Mucosa of descending colon (tissue), 3 donors: ENCODE results near the gene ABLIM2. TPM values are rescaled to one million over a fixed set of nuclear protein-coding genes. Genes with fewer than 3 reads are reported as not detected.
A peak's percentile ranks its signal among the peaks of the same experiment; 100 is the strongest.

Experiments used
- ATAC-seq: fragments of 200-7000 bp; cut with Tn5 transposase; one replicate; pipeline ENCODE4 v1.9.1; 2020; ENCODE audit warnings: mild to moderate bottlenecking, moderate library complexity
- DNase-seq, 3 donors: peaks; one replicate each; pipeline ENCODE4 v3.0.0-alpha.2; 2020
- H3K36me3 ChIP-seq: fragments of 200-600 bp; one replicate; pipeline ENCODE4 v1.8.0; 2021; ENCODE audit warnings: low read depth, mild to moderate bottlenecking
- H3K4me1 ChIP-seq: fragments of 200-600 bp; one replicate; pipeline ENCODE4 v1.8.0; 2021; ENCODE audit warnings: low read depth, mild to moderate bottlenecking
- H3K4me3 ChIP-seq: fragments of 200-600 bp; one replicate; pipeline ENCODE4 v1.8.0; 2021; ENCODE audit warnings: mild to moderate bottlenecking
- H3K9me3 ChIP-seq: fragments of 200-600 bp; one replicate; pipeline ENCODE4 v1.8.0; 2021; ENCODE audit warnings: mild to moderate bottlenecking
- intact Hi-C, 2 donors: fragments of 100-400 bp; cut with DNase I in 1 of 2; cut with micrococcal nuclease in 1 of 2; formaldehyde crosslinking; loops; one replicate each; pipeline versions ENCODE4 v1.11.0 to v1.11.1; 2022; cut with DNase I, micrococcal nuclease
- total RNA-seq, 3 donors: library from RNA; stranded (reverse); fragmentation: NEBNext Ultra II Directional in 2 of 3; extraction: Animal tissue kit (Norgen Biotek cat#: 25700) in 2 of 3; gene quantifications; one replicate each; pipeline versions ENCODE4 v1.2.1 to v1.2.4, GENCODE V29; 2021 to 2023
- TF ChIP-seq, protein P1 (sequence below): fragments of 200-600 bp; IDR thresholded peaks from one replicate; pipeline ENCODE4 v1.8.0; 2022; ENCODE audit warnings: antibody characterized with exemption, mild to moderate bottlenecking
- donor health status: DM: no; HTN: no; CAD: no; lungs with moderate emphysema.
- donor health status: DM: no; HTN: no; CAD: no.
- donor health status: DM: no; HTN: yes; CAD: no.

Gene ABLIM2
- total RNA-seq, 3 donors from 2014 or later = 15.0 to 15.8 (median 15.5) TPM

DNA sequence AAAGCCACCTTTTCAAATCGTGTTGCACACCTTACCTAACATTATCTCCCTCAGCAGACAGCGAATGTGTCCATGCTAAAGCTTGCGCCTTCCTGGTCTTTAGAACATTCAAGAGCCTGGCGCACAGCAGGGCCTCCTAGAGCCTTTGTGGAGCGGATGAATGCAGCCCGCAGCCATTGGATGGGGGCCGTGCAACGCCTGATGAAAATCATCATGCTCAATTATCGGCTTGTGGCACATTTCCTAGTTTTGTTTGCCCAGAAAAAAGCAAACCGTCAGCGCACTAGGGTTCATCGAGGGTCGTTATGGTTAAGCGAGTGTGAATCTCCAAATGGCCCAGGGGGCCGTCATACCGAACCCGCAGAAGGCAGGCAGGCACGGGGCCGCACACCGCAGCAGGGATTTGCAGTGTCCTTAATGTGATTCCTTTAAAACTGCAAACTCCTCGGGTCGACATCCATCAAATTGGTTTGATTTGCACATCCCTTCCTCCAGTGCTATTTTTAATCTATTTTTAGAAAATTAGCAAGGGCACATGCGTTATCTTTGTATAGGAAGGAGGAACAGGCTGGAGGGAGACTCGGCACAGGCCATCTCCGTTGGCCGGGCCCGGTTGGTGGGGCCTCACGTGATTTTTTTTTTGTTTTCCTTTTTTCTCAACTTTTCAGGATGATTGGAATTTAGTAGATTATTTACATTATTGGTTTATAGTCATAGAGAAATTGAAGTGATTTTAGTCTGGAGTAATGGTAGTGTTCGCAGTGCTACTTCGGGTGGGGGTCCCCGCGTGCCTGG lies 53.1 kb downstream of the ABLIM2 start:
- Histone ChIP-seq H3K4me1 (peaks cover 10% of the 10 kb centered on the region), H3K9me3 (no peaks in the 10 kb centered on the region), H3K4me3 (no peak overlapping the region), H3K36me3 (no peaks in the 10 kb centered on the region)
- no peak for DNase-seq
- no peak for ATAC-seq
- intact Hi-C loops = no loop called here
- TF ChIP-seq, protein P1, sequence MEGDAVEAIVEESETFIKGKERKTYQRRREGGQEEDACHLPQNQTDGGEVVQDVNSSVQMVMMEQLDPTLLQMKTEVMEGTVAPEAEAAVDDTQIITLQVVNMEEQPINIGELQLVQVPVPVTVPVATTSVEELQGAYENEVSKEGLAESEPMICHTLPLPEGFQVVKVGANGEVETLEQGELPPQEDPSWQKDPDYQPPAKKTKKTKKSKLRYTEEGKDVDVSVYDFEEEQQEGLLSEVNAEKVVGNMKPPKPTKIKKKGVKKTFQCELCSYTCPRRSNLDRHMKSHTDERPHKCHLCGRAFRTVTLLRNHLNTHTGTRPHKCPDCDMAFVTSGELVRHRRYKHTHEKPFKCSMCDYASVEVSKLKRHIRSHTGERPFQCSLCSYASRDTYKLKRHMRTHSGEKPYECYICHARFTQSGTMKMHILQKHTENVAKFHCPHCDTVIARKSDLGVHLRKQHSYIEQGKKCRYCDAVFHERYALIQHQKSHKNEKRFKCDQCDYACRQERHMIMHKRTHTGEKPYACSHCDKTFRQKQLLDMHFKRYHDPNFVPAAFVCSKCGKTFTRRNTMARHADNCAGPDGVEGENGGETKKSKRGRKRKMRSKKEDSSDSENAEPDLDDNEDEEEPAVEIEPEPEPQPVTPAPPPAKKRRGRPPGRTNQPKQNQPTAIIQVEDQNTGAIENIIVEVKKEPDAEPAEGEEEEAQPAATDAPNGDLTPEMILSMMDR = no peak

DNA sequence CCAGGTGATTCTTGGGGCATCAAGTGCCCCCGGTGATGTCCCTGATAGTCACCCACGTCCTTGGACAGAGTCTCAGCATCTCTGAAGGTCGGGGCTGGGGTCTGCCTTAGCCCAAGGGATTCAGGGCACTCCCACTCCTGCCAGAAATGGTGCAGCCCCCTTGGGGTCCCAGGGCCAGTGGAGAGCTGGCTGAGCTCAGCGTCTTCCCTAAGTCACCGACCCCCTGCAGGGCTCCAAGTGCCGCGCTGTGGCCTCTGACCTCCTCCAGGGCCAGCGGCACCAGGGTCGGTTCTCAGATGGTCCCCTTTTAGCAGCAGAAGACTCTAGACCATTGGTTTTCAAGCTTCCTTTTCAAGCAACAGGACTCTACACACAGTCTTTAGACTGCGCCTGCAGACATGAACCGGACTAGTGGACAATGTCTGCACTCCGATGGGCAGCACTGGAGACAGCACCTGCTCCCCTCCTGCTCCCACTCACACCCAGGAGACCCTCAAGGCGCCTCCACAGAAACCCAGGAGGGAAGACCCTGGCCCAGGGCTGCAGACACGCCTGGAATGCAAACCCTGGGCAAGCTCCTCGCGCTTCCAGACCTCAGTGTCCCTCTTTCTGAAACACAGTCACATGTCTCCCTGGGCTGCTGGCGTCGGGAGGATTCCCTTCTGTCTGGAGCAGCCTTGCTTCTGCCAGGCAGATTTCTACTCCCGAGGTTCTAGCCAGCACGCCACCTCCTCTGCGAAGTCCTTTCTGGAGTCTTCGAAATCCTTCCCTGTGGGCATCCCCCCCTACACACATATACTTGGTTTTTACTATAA lies 53.9 kb downstream of the ABLIM2 start:
- intact Hi-C loops = no loop called here
- H3K4me3 ChIP-seq = no peak overlapping the region
- no peaks in the 10 kb centered on the region for H3K9me3 ChIP-seq
- ATAC-seq (no peak), DNase-seq (peak in 1 of 3 donors; percentile 32)
- peaks cover 13% of the 10 kb centered on the region for H3K4me1 ChIP-seq
- H3K36me3 ChIP-seq = no peaks in the 10 kb centered on the region
- TF ChIP-seq, protein P1 = no peak

DNA sequence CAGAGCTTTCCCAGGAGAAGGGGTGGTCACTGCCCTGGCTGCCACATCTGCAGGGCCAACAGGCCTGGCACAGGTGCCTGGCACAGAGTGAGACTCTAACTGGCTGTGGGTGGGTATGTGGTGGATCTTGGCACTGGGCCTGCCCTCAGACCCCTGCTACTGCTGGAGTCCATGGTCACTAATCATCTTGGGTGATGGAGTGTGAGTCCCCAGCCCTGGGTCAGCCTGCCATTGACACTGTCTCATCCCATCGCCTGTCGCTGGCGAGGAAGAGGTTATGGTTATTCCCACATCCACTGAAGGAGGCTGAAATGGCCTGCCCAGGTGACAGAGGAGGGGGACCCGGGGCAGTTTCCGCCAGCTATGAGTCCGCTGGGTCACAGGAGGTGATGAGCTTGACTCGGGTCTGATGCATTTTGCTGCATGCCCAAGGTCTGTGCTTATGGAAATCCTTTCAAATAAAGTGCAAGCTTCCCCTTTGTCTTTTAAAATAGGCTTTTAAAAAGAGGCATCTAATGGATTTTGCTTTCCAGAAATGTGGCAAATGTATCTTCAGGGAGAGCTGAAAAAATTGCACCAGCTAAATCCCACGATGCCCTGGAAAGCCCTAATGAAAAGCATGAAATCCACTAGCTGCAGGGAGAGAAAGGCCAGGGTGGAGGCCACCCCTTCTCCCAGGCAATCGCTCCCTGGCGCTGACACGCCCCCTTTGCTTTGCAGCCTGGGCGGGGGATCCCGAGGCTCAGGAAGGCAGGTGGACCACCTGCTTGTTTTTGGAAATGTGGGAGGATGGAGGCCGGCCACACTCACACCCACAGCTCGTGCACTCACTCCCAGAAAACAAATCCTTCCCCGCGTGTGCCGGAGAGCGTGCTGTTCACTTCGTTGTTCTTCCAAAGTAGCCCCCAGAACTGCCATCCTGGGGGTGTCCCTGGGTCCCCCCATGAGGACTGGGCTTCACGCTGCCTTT lies 54.9 kb downstream of the ABLIM2 start:
- H3K4me3 ChIP-seq = no peak overlapping the region
- no peaks in the 10 kb centered on the region for H3K36me3 ChIP-seq
- TF ChIP-seq, protein P1 = no peak
- DNase-seq (peak in 1 of 3 donors; percentile 30), ATAC-seq (no peak)
- H3K4me1 ChIP-seq = peaks cover 13% of the 10 kb centered on the region
- no peaks in the 10 kb centered on the region for H3K9me3 ChIP-seq
- intact Hi-C loops = no loop called here

DNA sequence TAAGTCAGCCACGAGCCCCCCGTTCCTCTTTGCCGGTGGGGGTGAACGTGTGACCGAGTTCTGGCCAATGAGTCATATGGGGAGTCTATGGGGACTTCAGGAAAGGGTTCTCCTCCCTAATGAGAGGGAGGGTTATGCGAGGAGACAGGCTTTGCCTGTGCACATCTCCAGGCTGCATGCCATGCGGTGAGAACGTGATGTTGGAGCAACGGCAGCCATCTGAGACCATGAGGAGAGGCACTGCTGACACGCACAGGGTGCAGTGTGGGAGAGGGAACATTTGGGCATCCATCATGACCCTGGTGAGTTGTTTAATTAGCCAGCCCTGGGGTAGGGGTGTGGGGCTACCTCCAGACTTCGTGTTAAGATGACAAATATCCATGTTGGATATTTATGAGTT lies 55.8 kb downstream of the ABLIM2 start:
- H3K36me3 ChIP-seq = no peaks in the 10 kb centered on the region
- TF ChIP-seq, protein P1 = no peak
- no peak overlapping the region for H3K4me3 ChIP-seq
- intact Hi-C loops = no loop called here
- peak in 1 of 3 donors; percentile 26 for DNase-seq
- H3K9me3 ChIP-seq = no peaks in the 10 kb centered on the region
- ATAC-seq = no peak
- peaks cover 13% of the 10 kb centered on the region for H3K4me1 ChIP-seq

DNA sequence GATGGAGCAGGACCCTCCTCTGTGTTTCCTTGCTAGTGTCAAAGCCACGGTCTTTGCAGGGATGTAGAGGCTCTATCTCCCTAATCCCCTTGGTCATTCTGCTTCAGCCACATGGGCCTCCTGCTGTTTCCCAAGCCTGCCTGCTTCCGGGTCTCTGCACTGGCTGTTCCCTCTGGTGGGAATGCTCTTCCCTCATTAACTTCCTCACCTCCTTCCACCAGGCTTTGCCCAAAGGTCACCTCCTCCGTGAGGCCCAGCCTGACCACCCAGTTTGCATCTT lies 56.6 kb downstream of the ABLIM2 start:
- intact Hi-C loops = no loop called here

More for the DNA sequence above, 56.6 kb downstream of the ABLIM2 start:
- Histone ChIP-seq H3K4me3 (no peak overlapping the region), H3K9me3 (no peaks in the 10 kb centered on the region), H3K36me3 (no peaks in the 10 kb centered on the region), H3K4me1 (peaks cover 13% of the 10 kb centered on the region)
- ATAC-seq (no peak), DNase-seq (peak in 1 of 3 donors; percentile 11)
- TF ChIP-seq, protein P1 = no peak
